Activated CD8-positive, alpha-beta memory T cell treated with anti-CD3 and anti-CD28 coated beads for 48 hours (primary cell): Measurements from ENCODE around the gene MAP3K20.
"Not testable (repeated sequence)": the region's sequence is repeated elsewhere in the genome, so short reads cannot be mapped to it uniquely, and the experiment has no call there.

Experiments used
- DNase-seq, 3 experiments: peaks; one replicate each; pipeline ENCODE4 v3.0.0-alpha.2; 2020; ENCODE audit warnings: low read depth in 2 of 3, low spot score in 2 of 3

The MAP3K20 gene

GRCh38 chr2:173264151-173264550, 188.5 kb downstream of the MAP3K20 start:
- DNase-seq, result no peak

- DNase-seq, result no peak
Observed at GRCh38 chr2:173264603-173265366, 189.1 kb downstream of the MAP3K20 start.

- DNase-seq, result no peak
Observed at GRCh38 chr2:173271135-173271534, 195.5 kb downstream of the MAP3K20 start.

GRCh38 chr2:173271825-173272224, 196.2 kb downstream of the MAP3K20 start:
- no peak for DNase-seq

- DNase-seq, result no peak
Observed at GRCh38 chr2:173272849-173273248, 197.2 kb downstream of the MAP3K20 start.

- no peak for DNase-seq
Observed at GRCh38 chr2:173278794-173279526, 203.3 kb downstream of the MAP3K20 start.

- DNase-seq, result no peak
Observed at GRCh38 chr2:173279527-173279868, 203.9 kb downstream of the MAP3K20 start.

GRCh38 chr2:173280853-173281252, 205.2 kb downstream of the MAP3K20 start:
- DNase-seq, result no peak

GRCh38 chr2:173281898-173282297, 206.3 kb downstream of the MAP3K20 start:
- DNase-seq, result not testable (repeated sequence)

GRCh38 chr2:173282795-173283545, 207.3 kb downstream of the MAP3K20 start:
- DNase-seq, result no peak

- no peak for DNase-seq
Observed at GRCh38 chr2:173286153-173286809, 210.6 kb downstream of the MAP3K20 start.

- DNase-seq, result no peak
Observed at GRCh38 chr2:173287594-173287993, 211.9 kb downstream of the MAP3K20 start.

- no peak for DNase-seq
Observed at GRCh38 chr2:173288561-173288960, 212.9 kb downstream of the MAP3K20 start.

- DNase-seq, result no peak
Observed at GRCh38 chr2:173290046-173290445, 214.4 kb downstream of the MAP3K20 start.

GRCh38 chr2:173290518-173290917, 214.9 kb downstream of the MAP3K20 start:
- no peak for DNase-seq

GRCh38 chr2:173291412-173291811, 215.8 kb downstream of the MAP3K20 start:
- DNase-seq, result no peak

- DNase-seq, result no peak
Observed at GRCh38 chr2:173296235-173296634, 220.6 kb downstream of the MAP3K20 start.

GRCh38 chr2:173298536-173299097, 223.0 kb downstream of the MAP3K20 start:
- no peak for DNase-seq

- DNase-seq, result no peak
Observed at GRCh38 chr2:173299764-173300163, 224.1 kb downstream of the MAP3K20 start.

GRCh38 chr2:173300458-173300857, 224.8 kb downstream of the MAP3K20 start:
- no peak for DNase-seq

- DNase-seq, result not testable (repeated sequence)
Observed at GRCh38 chr2:173301549-173301948, 225.9 kb downstream of the MAP3K20 start.
